ENCODE measurements around the gene FPR3. TPM values are rescaled to one million over a fixed set of nuclear protein-coding genes. Genes with fewer than 3 reads are reported as not detected.

FPR3 gene
- total and polyA plus RNA-seq, 2 donors (not counting 1 experiment from before 2014, with no cell fraction given): not detected

DNA sequence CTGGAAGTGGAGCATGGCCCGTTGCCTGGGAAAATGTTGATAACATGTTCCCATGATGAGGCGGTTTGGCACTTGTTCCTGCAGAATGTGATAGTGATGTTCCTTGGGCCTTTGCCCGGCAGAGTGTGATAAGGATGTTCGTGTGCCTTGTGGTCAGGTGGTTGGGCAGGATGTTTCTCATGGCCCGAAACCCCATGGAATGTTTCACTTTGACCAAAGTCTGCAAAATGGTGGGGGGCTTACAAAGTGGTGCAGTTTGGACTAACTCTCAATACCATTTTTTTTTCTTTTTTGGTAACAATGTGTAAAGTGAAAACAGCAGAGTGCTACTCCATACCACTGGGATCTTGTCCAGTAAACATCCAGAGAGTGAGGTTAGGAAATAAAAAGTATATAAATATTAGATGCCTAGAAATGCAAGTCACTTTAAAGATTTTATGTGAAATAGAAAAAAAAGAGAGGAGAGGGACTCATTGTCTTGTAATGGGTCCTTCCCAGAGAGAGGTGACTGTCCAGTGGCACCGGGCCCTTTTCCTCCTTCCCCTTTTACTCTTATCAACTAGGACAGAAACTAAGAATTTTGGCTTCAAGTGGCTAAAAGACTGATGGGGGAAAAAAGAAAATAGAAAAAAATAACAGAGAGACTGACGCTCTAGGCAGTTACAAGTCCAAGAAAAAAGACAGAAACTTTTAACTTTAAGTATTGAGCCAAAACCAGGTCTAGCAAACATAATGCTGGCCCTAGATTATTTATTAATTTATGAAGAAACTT, 5.7 kb downstream of the FPR3 start:
- DNase-seq (ENCODE audit: low read depth in 2 of 2): peak; percentile 68 to 85
- Histone ChIP-seq H2AFZ (ENCODE audit: low read length) (no peak overlapping the region), H3K4me2 (ENCODE audit: extremely low read depth, insufficient read depth, low read length) (no peak overlapping the region), H3K36me3 (ENCODE audit: control insufficient read depth, insufficient read depth, low read length) (no peaks in the 10 kb centered on the region), H4K20me1 (ENCODE audit: control insufficient read depth, extremely low read depth, insufficient read depth, low read length) (no peaks in the 10 kb centered on the region), H3K4me3 (replicated peaks in 1 of 4; ENCODE audit: control extremely low read depth in 1 of 4, insufficient read depth in 1 of 4, low read depth in 3 of 4, low read length in 4 of 4) (no peak overlapping the region), H3K27ac (ENCODE audit: insufficient read depth, low read length) (peak overlapping the region; percentile 65), H3K9ac (ENCODE audit: insufficient read depth, low read length) (no peak overlapping the region), H3K4me1 (ENCODE audit: control insufficient read depth, extremely low read depth, insufficient read depth, low read length) (peaks cover 5% of the 10 kb centered on the region), H3K79me2 (ENCODE audit: control insufficient read depth, insufficient read depth, low read length) (no peaks in the 10 kb centered on the region), H3K27me3 (ENCODE audit: control insufficient read depth, insufficient read depth, low read length) (no peaks in the 10 kb centered on the region), H3K9me3 (ENCODE audit: control insufficient read depth, insufficient read depth, low read depth, low read length) (no peaks in the 10 kb centered on the region)
- TF ChIP-seq EZH2 (IDR thresholded peaks at IDR 0.05; ENCODE audit: low read length, missing control alignments) (no peak), CTCF (conservative IDR thresholded peaks at IDR 0.05 in 1 of 2, IDR thresholded peaks at IDR 0.05 in 1 of 2; ENCODE audit: low read depth in 1 of 2, low read length in 2 of 2) (no peak)

DNA sequence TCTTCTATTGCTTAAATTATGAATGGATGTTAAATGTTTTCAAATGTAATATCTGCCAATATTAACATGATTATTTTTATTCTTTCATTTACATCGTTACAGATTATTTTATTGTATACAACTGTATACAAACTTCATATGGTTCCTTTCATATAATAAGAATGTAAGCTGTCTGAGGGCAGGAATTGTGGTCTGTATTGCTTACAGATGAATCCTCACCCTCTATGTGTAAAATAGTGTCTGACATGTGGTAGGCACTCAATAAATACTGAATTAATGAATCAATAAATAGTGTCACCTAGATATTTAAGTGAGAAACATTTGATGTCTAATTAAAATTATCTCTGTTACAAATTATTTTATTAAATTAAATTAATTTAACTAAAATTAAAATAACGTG, 7.8 kb downstream of the FPR3 start:
- no peaks in the 10 kb centered on the region for H3K9me3 ChIP-seq (ENCODE audit: control insufficient read depth, insufficient read depth, low read depth, low read length)
- H3K79me2 ChIP-seq (ENCODE audit: control insufficient read depth, insufficient read depth, low read length): no peaks in the 10 kb centered on the region
- peaks cover 5% of the 10 kb centered on the region for H3K4me1 ChIP-seq (ENCODE audit: control insufficient read depth, extremely low read depth, insufficient read depth, low read length)
- no peak overlapping the region for H2AFZ ChIP-seq (ENCODE audit: low read length)
- H3K4me3 ChIP-seq (replicated peaks in 1 of 4; ENCODE audit: control extremely low read depth in 1 of 4, insufficient read depth in 1 of 4, low read depth in 3 of 4, low read length in 4 of 4): no peak overlapping the region
- DNase-seq (ENCODE audit: low read depth in 2 of 2): no peak
- no peak overlapping the region for H3K27ac ChIP-seq (ENCODE audit: insufficient read depth, low read length)
- TF ChIP-seq EZH2 (IDR thresholded peaks at IDR 0.05; ENCODE audit: low read length, missing control alignments) (no peak), CTCF (conservative IDR thresholded peaks at IDR 0.05 in 1 of 2, IDR thresholded peaks at IDR 0.05 in 1 of 2; ENCODE audit: low read depth in 1 of 2, low read length in 2 of 2) (no peak)
- no peak overlapping the region for H3K4me2 ChIP-seq (ENCODE audit: extremely low read depth, insufficient read depth, low read length)
- no peaks in the 10 kb centered on the region for H4K20me1 ChIP-seq (ENCODE audit: control insufficient read depth, extremely low read depth, insufficient read depth, low read length)
- no peak overlapping the region for H3K9ac ChIP-seq (ENCODE audit: insufficient read depth, low read length)
- H3K27me3 ChIP-seq (ENCODE audit: control insufficient read depth, insufficient read depth, low read length): no peaks in the 10 kb centered on the region
- H3K36me3 ChIP-seq (ENCODE audit: control insufficient read depth, insufficient read depth, low read length): no peaks in the 10 kb centered on the region

DNA sequence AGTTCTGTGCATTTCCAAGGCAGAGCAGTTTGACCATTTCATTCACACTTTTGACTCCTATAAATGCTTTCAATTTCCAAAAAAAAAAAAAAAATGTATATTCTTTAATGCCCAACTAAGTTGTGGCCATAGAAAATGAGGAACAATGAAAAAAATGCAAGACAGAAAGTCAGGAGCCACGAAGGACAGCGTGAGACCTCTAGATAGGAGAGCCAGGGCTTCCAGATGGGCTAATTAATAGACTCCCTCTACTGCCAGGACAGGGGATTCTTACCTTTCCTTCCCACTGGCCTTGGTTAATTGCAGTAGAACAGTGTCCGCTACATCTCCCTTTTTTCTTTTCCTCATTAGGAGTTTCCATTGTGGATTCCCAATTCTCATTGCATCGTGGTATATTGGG, 8.6 kb downstream of the FPR3 start:
- Histone ChIP-seq H3K79me2 (ENCODE audit: control insufficient read depth, insufficient read depth, low read length) (no peaks in the 10 kb centered on the region), H3K4me1 (ENCODE audit: control insufficient read depth, extremely low read depth, insufficient read depth, low read length) (peaks cover 5% of the 10 kb centered on the region), H3K27ac (ENCODE audit: insufficient read depth, low read length) (no peak overlapping the region), H4K20me1 (ENCODE audit: control insufficient read depth, extremely low read depth, insufficient read depth, low read length) (no peaks in the 10 kb centered on the region), H3K4me3 (replicated peaks in 1 of 4; ENCODE audit: control extremely low read depth in 1 of 4, insufficient read depth in 1 of 4, low read depth in 3 of 4, low read length in 4 of 4) (no peak overlapping the region), H3K27me3 (ENCODE audit: control insufficient read depth, insufficient read depth, low read length) (no peaks in the 10 kb centered on the region), H2AFZ (ENCODE audit: low read length) (no peak overlapping the region), H3K9me3 (ENCODE audit: control insufficient read depth, insufficient read depth, low read depth, low read length) (no peaks in the 10 kb centered on the region), H3K9ac (ENCODE audit: insufficient read depth, low read length) (no peak overlapping the region), H3K36me3 (ENCODE audit: control insufficient read depth, insufficient read depth, low read length) (no peaks in the 10 kb centered on the region), H3K4me2 (ENCODE audit: extremely low read depth, insufficient read depth, low read length) (no peak overlapping the region)
- no peak for DNase-seq (ENCODE audit: low read depth in 2 of 2)
- TF ChIP-seq CTCF (conservative IDR thresholded peaks at IDR 0.05 in 1 of 2, IDR thresholded peaks at IDR 0.05 in 1 of 2; ENCODE audit: low read depth in 1 of 2, low read length in 2 of 2): no peak
- no peak for TF ChIP-seq EZH2 (IDR thresholded peaks at IDR 0.05; ENCODE audit: low read length, missing control alignments)
